ENCODE measurements around the gene MCOLN1.
"Not testable (repeated sequence)": the region's sequence is repeated elsewhere in the genome, so short reads cannot be mapped to it uniquely, and the experiment has no call there.

The MCOLN1 gene

DNA sequence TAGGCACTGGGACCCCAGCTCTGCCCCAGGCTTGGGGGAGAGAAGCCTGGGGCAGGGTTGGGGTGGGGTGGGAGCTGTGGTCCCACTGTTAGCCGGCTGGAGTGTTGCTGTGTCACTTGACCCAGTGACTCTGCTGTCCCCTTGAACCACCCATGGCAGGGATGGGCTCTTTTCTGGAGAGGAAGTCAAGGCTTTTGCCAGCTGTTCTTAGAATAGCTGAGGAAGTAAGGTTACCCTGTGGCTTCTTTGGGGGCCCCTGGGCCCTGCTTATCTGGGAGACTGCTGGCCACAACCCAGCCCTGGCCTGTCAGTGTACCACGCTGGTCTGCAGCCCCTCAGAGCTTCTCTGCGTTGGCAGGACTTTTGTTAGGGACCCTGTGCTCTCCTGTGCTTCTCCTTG is 22.2 kb downstream of the MCOLN1 start:
- no peak for DNase-seq

DNA sequence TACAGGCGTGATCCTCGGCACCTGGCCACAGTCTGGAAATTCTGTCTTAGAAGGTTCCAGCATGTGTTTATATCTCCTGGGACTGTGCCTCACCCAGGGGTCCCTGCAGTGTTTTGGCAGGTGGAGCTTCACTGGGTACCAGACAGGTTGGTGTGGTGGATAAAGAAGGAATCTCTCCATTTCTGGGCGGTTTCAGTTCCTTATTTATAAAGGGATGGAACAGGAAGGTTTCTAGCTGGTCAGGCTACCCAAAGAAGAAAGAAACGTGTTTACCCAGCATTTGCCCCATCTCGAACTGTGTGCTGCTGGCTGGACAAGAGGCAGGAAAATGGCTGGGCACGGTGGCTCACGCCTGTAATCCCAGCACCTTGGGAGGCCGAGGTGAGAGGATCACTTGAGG is 22.9 kb downstream of the MCOLN1 start:
- no peak for DNase-seq

DNA sequence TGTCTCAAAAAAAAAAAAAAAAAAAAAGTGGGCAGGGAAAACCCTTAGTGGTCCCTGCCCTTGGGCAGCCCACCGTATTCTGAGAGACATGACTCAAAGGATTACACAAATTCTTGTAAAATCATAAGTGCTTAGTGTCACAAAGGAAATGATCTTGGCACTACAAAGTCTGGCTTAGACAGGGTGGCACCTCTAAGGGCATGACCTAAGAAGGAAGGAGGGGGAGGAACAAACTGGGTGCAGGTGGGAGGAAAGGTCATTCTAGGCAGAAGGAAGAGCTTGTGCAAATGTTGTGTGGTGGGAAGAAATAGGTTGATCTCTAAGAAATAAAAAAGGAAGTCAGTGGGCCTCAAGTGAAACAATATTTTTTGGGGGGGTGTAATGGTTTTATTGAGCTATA is 23.5 kb downstream of the MCOLN1 start:
- DNase-seq: no peak

DNA sequence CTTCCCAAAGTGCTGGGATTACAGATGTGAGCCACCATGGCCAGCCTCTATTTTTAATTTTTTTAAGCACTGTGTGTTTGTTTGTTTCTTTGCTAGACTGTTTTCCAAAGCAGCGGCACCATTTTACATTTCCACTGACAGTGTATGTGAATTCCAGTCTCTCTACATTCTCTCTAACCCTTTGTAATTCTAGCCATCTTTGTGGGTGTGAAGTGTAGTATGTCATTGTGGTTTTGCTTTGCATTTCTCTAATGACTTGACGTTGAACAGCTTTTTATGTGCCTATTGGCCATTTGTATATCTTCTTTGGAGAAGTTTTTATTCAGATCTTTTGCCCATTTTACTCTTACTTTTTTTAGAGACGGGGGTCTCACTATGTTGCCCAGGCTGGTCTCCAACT is 24.7 kb downstream of the MCOLN1 start:
- DNase-seq: no peak

DNA sequence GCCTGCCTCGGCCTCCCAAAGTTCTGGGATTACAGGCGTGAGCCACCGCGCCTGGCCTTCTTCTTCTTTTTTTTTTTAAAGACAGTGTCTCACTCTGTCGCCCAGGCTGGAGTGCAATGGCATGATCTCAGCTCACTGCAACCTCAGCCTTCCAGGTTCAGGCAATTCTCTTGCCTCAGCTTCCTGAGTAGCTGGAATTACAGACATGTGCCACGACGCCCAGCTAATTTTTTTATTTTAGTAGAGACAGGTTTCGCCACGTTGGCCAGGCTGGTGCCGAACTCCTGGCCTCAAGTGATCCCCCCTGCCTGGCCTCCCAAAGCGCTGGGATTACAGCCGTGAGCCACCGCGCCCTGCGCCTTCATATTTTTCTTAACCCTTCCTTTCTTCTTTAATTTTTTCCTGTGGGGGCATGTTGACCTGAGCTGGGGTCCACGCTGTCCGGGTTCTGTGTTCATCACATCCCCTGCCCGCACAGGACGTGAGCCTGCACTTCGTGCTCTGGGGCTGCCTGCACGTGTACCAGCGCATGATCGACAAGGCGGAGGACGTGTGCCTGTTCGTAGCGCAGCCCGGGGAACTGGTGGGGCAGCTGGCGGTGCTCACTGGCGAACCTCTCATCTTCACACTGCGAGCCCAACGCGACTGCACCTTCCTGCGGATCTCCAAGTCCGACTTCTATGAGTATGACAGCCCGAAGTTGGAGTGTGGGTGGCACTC is 27.2 kb downstream of the MCOLN1 start:
- no peak for DNase-seq

DNA sequence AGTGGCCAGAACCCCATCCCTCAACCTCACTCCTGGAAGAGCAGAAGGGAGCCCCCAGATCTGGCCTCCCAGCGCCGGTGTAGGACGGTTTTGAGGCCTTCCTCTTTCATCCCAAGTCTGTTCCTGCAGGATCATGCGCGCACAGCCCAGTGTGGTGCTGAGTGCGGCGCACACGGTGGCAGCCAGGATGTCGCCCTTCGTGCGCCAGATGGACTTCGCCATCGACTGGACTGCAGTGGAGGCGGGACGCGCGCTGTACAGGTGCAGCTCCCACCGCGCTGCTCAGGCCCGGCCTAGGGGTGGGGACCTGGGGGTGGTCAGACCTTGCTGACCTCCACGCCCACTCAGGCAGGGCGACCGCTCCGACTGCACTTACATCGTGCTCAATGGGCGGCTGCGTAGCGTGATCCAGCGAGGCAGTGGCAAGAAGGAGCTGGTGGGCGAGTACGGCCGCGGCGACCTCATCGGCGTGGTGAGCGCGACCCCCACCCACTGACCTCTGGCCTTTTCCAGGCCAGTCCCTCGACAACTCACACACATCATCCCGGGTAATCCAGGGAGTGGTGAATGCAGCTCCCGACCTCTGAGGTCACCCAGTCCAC is 27.8 kb downstream of the MCOLN1 start:
- DNase-seq: no peak

DNA sequence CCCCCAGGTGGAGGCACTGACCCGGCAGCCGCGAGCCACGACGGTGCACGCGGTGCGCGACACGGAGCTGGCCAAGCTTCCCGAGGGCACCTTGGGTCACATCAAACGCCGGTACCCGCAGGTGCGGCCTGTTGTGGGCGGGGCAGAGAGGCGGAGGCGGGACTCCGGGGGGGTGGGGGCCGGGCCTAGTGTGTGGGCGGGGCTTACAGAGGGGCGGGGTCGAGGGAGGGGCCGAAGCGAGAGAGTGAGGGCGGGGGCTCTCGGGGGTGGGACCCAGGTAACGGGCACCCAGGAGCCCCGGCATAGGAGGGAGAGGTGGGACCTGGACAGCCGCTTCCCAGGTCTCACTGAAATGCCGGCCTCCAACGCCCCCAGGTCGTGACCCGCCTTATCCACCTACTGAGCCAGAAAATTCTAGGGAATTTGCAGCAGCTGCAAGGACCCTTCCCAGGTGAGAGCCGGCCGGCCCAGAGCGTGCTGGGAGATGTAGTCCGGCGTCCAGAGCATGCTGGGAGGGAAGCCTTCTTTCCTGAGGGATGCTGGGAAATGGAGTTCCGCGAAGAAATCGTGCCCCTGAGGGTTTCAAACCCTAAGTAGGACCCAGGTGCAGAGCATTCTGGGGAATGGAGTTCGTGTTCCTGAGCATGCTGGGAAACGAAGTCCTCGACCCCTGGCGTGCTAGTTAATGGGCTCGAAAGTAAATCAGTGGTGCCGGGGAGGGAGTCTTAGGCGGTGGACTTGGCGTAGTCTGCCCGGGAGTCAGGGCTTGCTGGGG is 28.8 kb downstream of the MCOLN1 start:
- peak; percentile 43 for DNase-seq

DNA sequence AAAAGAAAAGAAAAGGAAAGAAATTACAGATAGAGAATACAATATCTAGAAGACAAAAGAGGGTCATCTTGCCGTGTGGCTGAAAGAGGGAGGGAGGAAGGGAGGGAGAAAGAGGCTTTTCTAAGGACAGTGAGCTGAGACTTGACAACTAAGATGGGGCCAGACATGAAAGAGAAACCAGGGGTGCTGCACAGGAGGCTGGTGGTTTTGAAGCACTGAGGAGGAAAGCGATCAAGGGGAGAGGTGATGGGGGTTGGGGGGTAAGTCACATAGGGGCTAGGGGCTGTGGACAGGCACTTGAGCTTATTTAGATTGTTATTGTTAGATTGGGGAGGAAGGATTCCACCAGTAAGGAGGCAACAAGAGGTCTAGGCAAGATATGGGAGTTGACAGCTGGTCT is 30.4 kb downstream of the MCOLN1 start:
- no peak for DNase-seq

DNA sequence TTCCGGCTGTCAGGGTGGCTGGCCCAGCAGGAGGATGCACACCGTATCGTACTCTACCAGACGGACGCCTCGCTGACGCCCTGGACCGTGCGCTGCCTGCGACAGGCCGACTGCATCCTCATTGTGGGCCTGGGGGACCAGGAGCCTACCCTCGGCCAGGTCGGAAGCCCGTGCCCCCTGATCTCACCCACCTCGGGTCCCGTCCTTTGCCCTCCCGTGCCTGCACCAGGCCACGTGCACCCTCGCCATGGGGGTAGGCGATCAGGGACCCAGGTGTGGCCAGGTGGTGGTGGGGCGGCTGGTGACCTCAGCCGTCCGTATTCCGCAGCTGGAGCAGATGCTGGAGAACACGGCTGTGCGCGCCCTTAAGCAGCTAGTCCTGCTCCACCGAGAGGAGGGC is 32.1 kb downstream of the MCOLN1 start:
- DNase-seq: no peak

DNA sequence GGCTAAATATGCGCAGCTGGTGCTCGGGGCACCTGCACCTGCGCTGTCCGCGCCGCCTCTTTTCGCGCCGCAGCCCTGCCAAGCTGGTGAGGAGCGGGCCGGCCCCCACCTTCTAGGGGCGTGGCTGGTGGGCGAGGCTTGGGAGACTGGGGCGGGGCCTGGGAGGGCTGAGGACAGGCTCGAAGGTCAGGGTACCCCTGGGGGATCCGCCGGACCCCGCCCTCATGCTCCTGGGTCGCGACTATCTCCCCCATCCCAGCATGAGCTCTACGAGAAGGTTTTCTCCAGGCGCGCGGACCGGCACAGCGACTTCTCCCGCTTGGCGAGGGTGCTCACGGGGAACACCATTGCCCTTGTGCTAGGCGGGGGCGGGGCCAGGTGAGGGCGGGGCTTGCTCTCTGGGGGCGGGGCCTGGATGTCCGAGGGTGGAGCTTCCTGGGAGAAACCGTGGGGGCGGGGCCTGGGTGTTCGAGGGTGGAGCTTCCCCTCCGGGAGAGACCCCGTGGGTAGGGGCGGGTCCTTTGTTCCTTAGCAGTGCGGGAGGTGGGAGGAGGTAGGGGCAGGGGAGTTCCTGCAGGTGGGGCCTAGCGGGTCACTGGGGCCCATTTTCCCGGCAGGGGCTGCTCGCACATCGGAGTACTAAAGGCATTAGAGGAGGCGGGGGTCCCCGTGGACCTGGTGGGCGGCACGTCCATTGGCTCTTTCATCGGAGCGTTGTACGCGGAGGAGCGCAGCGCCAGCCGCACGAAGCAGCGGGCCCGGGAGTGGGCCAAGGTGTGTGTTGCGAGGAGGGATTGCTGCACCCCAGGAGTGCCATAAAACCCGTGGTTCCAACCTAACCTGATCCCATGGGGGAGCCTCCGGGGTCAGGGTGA is 32.8 kb downstream of the MCOLN1 start:
- peak; percentile 26 for DNase-seq

DNA sequence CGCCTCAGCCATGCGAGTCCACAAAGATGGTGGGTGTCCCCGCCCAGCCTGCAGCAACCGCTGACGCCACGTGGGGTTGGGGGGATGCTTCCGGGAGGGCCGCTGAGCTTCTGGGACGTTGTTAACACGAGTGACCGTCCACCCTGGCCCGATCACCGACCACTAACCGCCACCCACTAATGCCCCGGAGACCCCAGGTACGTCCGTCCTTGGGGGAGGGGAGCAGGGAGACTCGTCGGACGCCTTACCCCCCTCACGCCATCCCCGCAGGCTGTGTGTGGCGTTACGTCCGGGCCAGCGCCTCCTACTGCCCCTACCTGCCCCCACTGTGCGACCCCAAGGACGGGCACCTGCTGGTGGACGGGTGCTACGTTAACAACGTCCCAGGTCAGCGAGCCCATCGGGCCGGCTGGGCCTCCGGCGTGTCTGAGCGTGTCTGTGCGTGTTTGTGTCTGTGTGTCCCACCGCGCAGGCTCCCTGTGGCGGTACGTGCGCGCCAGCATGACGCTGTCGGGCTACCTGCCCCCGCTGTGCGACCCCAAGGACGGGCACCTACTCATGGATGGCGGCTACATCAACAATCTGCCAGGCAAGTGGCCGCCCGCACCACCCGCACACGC is 34.4 kb downstream of the MCOLN1 start:
- DNase-seq: no peak

DNA sequence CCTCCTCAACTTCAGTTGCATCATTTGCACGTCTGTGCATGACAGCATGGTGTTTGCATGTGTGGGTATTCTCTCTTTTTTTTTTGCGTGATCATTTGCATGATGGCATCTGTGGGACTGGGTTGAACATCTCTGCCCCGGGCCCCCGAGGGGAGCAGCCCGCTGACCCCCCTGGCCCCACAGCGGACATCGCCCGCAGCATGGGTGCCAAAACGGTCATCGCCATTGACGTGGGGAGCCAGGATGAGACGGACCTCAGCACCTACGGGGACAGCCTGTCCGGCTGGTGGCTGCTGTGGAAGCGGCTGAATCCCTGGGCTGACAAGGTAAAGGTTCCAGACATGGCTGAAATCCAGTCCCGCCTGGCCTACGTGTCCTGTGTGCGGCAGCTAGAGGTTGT is 36.2 kb downstream of the MCOLN1 start:
- no peak for DNase-seq

DNA sequence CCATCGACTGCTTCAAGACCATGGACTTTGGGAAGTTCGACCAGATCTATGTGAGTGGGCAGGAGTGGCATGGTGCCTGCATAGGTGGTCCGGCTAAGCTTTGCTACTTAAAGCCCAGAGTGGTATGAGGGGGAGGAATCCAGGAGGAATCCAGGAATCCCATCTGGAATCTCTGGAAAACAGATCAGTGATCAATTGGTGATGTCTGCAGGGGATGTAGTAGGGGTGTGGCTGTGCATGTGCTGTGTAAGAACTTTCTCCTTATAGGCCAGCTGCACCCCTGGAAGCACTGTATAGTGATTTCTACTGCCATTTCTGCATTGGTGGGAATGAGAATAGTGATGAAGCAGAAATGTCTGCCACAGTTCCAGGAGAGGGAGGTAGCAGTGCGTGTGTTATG is 36.7 kb downstream of the MCOLN1 start:
- no peak for DNase-seq

DNA sequence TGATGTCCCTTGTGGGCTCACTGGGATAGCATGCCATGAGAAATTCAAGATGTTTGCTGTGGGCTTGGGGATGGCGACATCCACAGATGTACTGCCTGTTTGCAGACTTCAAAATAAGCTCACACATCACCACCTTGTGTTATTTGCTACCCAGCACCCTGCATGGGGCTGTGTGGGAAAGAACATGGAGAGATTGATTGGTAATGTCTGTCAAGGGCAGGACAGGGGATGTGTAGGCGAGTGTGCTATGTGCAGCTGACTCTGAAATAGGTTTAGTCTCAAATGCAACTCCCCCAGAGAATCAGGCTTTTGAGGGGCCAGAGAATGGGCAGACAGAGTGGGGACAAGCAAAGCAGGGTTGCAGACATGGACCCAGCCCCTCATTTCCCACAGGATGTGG is 37.8 kb downstream of the MCOLN1 start:
- DNase-seq: no peak

DNA sequence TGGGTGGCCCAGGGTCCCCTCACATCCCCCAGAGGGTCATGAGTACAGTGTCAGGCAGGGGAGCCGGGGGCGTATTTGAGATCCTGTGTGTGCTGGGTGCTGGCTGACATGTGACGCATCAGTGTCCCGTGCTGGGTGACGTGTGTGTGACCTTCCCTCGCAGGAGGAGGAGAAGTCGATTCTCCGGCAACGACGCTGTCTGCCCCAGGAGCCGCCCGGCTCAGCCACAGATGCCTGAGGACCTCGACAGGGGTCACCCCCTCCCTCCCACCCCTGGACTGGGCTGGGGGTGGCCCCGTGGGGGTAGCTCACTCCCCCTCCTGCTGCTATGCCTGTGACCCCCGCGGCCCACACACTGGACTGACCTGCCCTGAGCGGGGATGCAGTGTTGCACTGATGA is 38.9 kb downstream of the MCOLN1 start:
- no peak for DNase-seq

DNA sequence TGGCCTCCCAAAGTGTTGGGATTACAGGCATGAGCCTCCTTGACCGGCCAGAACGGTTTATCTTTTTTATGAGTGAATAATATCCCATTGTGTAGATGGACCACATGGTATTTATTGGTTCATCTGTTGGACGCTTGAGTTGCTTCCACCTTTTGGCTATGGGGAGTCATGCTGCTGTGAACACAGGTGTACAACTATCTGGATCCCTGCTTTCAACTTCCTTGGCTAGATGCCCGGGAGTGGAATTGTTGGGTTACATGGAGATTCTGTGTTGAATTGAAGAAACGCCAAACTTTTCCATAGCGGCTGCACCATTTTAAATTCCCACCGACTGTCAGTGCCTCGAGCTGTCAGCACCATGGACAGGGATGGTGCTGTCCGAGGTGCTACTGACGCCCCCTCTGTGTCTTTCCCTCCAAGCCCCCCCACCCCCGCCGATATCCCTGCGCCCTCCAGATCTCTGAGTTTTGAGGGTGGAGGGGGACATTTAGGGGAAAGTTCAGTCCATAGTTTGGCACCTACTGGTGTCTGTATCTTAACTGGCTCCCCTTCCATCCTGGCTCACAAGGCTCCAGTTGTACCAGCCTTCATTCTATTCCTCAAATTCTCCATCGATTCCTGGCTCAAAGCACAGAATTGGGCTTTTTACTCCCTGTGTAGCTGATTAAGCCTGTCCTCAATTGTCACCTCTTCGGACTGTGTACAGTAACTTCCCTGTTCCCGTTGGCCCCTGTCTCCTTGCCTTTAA is 40.4 kb downstream of the MCOLN1 start:
- no peak for DNase-seq

DNA sequence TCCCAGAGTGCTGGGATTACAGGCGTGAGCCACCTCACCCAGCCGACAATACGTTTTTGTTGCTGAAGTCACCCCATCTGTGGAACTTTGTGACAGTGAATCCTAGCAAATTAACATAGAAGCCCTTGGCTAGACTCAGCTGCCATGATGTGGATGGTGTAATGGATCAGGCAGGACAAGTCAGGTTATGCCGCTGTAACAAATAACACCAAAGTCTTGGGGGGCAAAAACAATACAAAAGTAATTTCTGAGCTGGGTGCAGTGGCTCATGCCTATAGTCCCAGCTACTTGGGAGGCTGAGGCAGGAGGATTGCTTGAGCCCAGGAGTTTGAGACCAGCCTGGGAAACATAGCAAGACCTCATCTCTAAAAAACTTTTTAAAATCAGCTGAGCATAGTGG is 42.4 kb downstream of the MCOLN1 start:
- DNase-seq: no peak

DNA sequence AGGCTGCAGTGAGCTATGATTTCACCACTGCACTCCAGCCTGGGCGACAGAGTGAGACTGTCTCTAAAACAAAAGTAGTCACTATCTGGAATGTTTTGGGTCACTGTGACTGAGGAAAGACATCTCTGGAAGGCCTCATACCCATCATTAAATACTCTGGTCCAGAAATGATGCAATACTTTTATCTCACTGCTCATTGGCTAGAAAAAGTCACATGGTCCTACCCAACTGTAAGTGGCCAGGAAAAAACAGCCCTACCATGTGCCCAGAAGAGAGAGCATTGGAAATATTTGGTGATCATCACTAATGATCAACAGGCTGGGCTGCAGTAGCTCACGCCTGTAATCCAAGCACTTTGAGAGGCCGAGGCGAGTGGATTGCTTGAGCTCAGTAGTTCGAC is 42.9 kb downstream of the MCOLN1 start:
- DNase-seq: no peak

DNA sequence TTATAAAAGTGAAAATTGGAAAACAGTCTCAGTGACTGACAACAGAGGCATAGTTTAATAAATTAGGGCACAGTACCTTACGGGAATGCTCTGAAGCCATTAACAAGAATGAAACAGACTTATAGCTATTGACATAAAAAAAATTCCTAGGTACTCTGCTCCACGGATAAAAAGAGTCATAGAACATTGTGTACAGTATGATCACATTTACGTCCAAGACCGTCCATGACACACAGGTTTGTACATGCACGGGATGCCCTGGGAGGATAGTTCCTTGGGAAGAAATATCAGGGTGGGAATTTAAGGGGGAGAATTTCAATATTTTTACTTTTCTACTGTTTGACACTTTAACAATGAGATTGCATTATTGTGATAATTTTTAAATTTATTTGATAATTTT is 48.3 kb downstream of the MCOLN1 start:
- DNase-seq: no peak

DNA sequence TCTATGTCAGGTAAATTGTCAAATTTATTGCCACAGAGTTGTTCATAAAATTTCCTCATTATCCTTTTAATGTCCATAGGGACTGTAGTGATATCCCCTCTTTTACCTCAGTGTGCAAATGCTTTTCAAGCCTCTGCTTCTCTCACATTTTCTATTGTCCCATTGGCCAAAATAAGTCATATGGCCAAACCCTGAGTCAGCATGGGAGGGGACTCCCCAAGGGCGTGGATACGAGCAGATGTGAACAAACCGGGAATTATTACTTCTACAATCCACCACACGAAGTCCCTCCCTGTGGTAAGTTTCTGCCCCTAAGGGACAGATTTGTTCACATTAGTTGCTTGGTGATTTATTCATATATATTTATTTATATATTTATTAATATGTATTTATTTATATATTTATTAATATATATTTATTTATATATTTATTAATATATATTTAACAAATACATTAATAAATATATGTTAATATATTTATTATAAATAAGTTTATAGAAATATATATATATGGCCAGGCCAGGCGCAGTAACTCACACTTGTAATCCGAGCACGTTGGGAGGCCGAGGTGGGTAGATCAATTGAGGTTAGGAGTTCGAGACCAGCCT is 53.1 kb downstream of the MCOLN1 start:
- DNase-seq: no peak

DNA sequence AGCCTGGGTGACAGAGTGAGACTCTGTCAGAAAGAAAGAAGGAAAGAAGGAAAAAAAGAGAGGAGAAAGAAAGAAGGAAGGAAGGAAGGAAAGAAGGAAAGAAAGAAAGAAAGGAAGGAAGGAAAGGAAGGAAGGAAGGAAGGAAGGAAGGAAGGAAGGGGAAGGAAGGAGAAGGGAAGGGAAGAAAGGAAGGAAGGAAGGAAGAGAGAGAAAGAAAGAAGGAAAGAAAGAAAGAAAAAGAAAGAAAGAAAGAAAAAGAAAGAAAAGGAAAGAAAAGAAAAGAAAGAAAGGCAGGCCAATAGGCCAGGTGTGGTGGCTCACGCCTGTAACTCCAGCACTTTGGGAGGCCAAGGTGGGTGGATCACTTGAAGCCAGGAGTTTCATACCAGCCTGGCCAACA is 55.0 kb downstream of the MCOLN1 start:
- DNase-seq: not testable (repeated sequence)

DNA sequence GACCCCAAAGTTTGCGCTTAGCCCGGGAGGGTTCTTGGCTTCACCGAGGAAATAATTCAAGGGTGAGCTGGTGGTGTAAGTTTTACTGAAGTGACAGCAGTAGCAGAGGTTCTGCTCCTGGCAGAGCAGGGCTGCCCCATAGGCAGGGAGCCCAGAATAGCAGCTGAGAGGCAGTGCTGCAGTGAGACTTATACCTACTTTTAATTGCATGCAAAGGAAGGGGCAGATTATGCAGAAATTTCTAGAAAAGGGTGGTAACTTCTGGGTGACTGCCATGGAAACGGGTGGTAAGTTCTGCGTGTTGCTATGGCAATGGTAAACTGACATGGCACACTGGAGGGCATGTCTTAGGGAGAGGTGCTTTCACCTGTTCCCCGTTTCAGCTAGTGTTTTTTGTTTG is 55.7 kb downstream of the MCOLN1 start:
- no peak for DNase-seq
